ENCODE measurements around the gene GABBR2. TPM values are rescaled to one million over a fixed set of nuclear protein-coding genes. Genes with fewer than 3 reads are reported as not detected.

Gene GABBR2
- total and polyA plus RNA-seq, 9 of the 15 experiments (the other 6 are each of a cell fraction or from before 2014, with no cell fraction given) = 0.15 to 1.9 (median 0.32) TPM

- TF ChIP-seq ZNF395 (CRISPR knock-in tag; IDR thresholded peaks at IDR 0.05) (no peak), NR1H2 (CRISPR knock-in tag; IDR thresholded peaks at IDR 0.05) (no peak), BHLHE40 (IDR thresholded peaks at IDR 0.05; ENCODE audit: low read length) (0 out of 2 replicates have a peak, but pooled peaks have one; percentile 8), POLR3G (IDR thresholded peaks at IDR 0.05; ENCODE audit: extremely low read depth, insufficient read length, insufficient replicate concordance) (no peak), AFF4 (CRISPR knock-in tag; IDR thresholded peaks at IDR 0.05) (no peak), SLC30A9 (CRISPR knock-in tag; IDR thresholded peaks at IDR 0.05) (no peak), SRSF3 (IDR thresholded peaks at IDR 0.05; ENCODE audit: insufficient read depth, low read length) (no peak), ELK3 (CRISPR knock-in tag; IDR thresholded peaks at IDR 0.05) (no peak)
These were observed 30.4 kb downstream of the GABBR2 start (continued) for GRCh38 chr9:98678244-98678842.

All from K562 (cell line).